ENCODE data around the gene SLC15A4. TPM values are rescaled to one million over a fixed set of nuclear protein-coding genes. Genes with fewer than 3 reads are reported as not detected.

The SLC15A4 gene
- total RNA-seq, 2 donors from 2014 or later, result 54.2 to 58.6 TPM

DNA sequence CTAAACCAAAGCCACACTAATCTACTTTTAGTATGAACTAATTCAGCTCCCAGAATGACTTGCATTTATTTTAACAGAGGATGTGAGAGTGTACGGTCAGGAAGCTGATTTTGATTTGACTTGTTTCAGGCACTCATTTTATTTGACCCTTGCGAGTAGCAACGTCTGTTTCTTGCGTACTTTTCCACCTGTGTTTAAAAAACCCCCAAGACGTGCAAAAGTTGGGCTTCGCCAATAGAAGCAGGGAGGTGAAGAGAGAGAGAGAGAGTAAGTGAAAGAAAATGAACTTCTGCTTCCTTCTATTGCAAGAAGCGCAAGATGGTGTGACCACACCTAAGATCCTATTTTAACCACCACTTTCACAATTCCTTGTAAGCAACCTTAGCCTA, 6.7 kb upstream of the SLC15A4 start:
- DNase-seq (ENCODE audit: low spot score) (no peak), ATAC-seq (peak; percentile 68 to 69)
- Mint-ChIP-seq H3K4me1 (ENCODE audit: low read depth in 2 of 2) (peaks cover 16 to 28% of the 10 kb centered on the region in 2 donors), H3K9me3 (no peaks in the 10 kb centered on the region), H3K36me3 (no peaks in the 10 kb centered on the region), H3K27ac (peak overlapping the region; percentile 70 to 72), H3K27me3 (no peaks in the 10 kb centered on the region), H3K4me3 (peak overlapping the region; percentile 67)

GRCh38 chr12:128829861-128830504, 6.2 kb upstream of the SLC15A4 start:
- ATAC-seq (peak; percentile 77 to 89), DNase-seq (ENCODE audit: low spot score) (no peak)
- H3K4me3 Mint-ChIP-seq, result peak overlapping the region; percentile 67
- H3K36me3 Mint-ChIP-seq, result no peaks in the 10 kb centered on the region
- peaks cover 17 to 29% of the 10 kb centered on the region in 2 donors for H3K4me1 Mint-ChIP-seq (ENCODE audit: low read depth in 2 of 2)
- H3K27me3 Mint-ChIP-seq, result no peaks in the 10 kb centered on the region
- no peaks in the 10 kb centered on the region for H3K9me3 Mint-ChIP-seq
- peak overlapping the region; percentile 70 to 72 for H3K27ac Mint-ChIP-seq

DNA sequence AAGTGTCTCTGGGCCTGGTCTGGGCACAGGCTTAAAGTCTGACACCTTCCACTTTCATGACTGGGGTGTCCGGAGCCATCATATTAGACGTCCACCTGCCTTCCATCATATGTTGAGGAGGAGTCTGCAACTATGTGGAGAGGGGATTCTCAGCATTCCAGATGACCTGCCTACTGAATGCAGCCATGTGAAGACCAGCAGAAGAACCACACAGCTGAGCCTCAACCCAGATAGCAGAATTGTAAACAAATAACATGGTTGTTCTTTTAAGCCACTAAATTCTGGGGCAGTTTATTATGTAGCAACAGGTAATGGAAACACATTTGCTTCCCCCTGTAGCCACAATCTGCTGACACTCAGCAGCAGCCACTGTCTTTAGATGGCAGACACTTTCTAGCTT, 4.0 kb upstream of the SLC15A4 start:
- Mint-ChIP-seq H3K4me3 (no peak overlapping the region), H3K4me1 (ENCODE audit: low read depth in 2 of 2) (peaks cover 22 to 31% of the 10 kb centered on the region in 2 donors), H3K27me3 (no peaks in the 10 kb centered on the region), H3K27ac (peak overlapping the region in 1 of 2 donors; percentile 72), H3K9me3 (no peaks in the 10 kb centered on the region), H3K36me3 (no peaks in the 10 kb centered on the region)
- ATAC-seq (no peak), DNase-seq (ENCODE audit: low spot score) (no peak)

DNA sequence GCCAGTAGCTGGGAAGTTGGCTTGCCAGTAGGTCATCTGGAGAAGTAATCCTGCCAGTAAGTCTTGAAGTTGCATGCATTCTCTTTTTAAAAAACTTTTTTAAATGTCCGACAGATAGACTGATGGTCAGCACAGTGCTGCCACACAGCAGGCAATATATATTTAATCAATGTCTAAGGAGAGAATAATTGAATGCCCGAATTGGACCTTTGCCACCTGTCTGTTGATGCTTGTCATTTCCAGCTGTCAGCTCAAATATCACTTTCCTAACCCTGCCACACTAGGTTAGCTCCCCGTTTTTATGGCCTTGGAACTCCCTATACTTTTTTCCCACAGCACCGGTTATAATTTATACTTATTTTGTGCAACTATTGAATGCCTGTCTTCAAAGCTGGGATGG, 2.1 kb upstream of the SLC15A4 start:
- peaks cover 10% of the 10 kb centered on the region for H3K36me3 Mint-ChIP-seq
- no peaks in the 10 kb centered on the region for H3K27me3 Mint-ChIP-seq
- no peak overlapping the region for H3K4me3 Mint-ChIP-seq
- no peak overlapping the region for H3K27ac Mint-ChIP-seq
- no peak for DNase-seq (ENCODE audit: low spot score)
- peaks cover 35 to 44% of the 10 kb centered on the region in 2 donors for H3K4me1 Mint-ChIP-seq (ENCODE audit: low read depth in 2 of 2)
- no peaks in the 10 kb centered on the region for H3K9me3 Mint-ChIP-seq
- no peak for ATAC-seq

GRCh38 chr12:128823216-128823915, 392 bp downstream of the SLC15A4 start:
- H3K4me1 Mint-ChIP-seq (ENCODE audit: low read depth in 2 of 2), result peaks cover 39 to 44% of the 10 kb centered on the region in 2 donors
- peak overlapping the region; percentile 80 for H3K4me3 Mint-ChIP-seq
- peaks cover 14% of the 10 kb centered on the region for H3K36me3 Mint-ChIP-seq
- H3K27me3 Mint-ChIP-seq, result no peaks in the 10 kb centered on the region
- ATAC-seq, result peak; percentile 44 to 45
- no peaks in the 10 kb centered on the region for H3K9me3 Mint-ChIP-seq
- peak overlapping the region; percentile 50 to 71 for H3K27ac Mint-ChIP-seq
- DNase-seq (ENCODE audit: low spot score), result no peak

- H3K4me3 Mint-ChIP-seq, result peak overlapping the region; percentile 88
- no peak for DNase-seq (ENCODE audit: low spot score)
- no peaks in the 10 kb centered on the region for H3K9me3 Mint-ChIP-seq
- no peaks in the 10 kb centered on the region for H3K27me3 Mint-ChIP-seq
- peak overlapping the region; percentile 94 to 99 for H3K27ac Mint-ChIP-seq
- peaks cover 18% of the 10 kb centered on the region for H3K36me3 Mint-ChIP-seq
- H3K4me1 Mint-ChIP-seq (ENCODE audit: low read depth in 2 of 2), result peaks cover 53 to 61% of the 10 kb centered on the region in 2 donors
- peak in 1 of 2 donors; percentile 50 for ATAC-seq
Measured at GRCh38 chr12:128820723-128821432, 2.9 kb downstream of the SLC15A4 start.

- Mint-ChIP-seq H3K27ac (peak overlapping the region; percentile 94 to 99), H3K27me3 (no peaks in the 10 kb centered on the region), H3K4me1 (ENCODE audit: low read depth in 2 of 2) (peaks cover 57 to 67% of the 10 kb centered on the region in 2 donors), H3K36me3 (peaks cover 18% of the 10 kb centered on the region), H3K4me3 (peak overlapping the region; percentile 88), H3K9me3 (no peaks in the 10 kb centered on the region)
- no peak for ATAC-seq
- DNase-seq (ENCODE audit: low spot score), result no peak
Measured at GRCh38 chr12:128820253-128820652, 3.5 kb downstream of the SLC15A4 start.

DNA sequence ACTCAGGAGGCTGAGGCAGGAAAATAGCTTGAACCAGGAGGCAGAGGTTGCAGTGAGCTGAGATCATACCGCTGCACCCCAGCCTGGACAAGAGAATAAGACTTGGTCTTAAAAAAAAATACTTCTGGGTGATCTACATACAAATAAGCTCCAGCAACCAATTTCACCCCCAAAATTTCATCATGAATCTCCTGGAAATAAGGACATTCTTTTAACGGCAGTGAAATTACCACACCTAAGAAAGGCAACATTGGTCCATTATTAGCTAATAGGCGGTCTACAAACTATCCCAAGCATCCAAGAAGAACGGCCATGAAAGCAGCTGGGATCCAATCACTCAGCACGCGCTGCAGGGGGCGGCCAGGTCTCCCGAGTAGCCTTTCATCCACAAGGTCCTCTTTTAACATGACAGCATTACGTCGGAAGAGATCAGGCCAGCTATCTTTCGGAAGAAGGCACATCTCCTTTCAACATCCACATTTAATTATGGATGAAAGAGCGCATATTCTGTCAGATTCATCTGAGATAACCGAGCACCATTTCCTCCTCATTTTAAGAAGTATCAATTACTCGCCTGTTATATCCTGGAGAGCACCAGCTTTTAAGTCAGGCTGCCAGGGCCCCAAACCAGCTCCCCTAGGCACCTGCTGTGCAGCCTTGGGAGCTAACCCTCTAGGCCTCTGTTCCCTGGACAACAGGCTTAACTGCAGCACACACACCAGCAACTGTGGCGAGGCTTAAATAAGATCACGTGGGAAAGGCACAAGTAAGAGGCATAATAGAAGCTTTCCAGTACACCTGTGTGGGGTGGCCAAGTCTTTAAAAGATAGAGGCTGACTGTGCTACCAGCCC, 4.2 kb downstream of the SLC15A4 start:
- Mint-ChIP-seq H3K4me1 (ENCODE audit: low read depth in 2 of 2) (peaks cover 61 to 68% of the 10 kb centered on the region in 2 donors), H3K27me3 (no peaks in the 10 kb centered on the region), H3K27ac (peak overlapping the region; percentile 94 to 99), H3K4me3 (peak overlapping the region; percentile 88), H3K9me3 (no peaks in the 10 kb centered on the region), H3K36me3 (peaks cover 23% of the 10 kb centered on the region)
- ATAC-seq (no peak), DNase-seq (ENCODE audit: low spot score) (no peak)

DNA sequence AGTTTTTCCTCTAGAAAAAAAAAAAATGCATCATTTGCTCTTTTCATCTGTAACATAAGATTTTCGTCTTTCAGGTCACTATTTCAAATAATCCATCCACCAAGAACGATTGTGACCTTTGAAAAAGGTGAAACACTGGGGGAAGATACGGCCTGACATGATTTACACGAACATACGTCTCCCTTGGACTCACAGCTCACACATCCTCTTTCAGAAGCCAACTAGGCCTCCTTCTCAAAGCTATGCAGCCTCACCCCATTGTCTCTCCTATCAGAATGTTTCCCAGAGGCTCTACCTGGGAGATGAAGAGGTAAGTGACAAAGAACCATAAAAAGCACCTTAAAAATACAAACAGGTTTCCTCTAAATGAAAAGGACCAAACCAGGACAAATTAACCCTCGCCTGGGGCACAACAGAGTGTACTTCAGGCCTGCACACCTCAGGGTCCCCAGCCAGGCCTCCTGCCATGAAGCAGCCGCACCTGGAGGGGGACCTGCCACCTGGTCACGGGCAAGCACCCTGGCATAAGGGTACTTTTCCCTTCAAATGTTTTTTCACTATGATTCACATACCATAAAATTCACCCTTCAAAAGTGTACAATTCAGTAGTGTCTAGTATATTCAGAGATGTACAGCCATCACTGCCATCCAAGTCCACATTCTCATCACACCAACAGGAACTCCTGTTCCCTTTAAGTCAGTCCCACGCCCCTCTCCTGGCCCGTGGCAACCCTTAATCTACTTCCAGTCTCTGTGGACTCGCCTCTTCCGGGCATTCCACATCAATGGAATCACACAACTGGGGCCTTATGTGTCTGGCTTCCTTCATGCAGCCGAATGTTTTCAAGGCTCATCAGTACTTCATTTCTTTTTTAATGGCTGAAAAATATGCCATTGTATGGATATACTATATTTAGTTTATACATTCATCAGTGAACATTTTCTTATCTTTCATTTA, 5.4 kb downstream of the SLC15A4 start:
- no peaks in the 10 kb centered on the region for H3K9me3 Mint-ChIP-seq
- no peaks in the 10 kb centered on the region for H3K27me3 Mint-ChIP-seq
- peaks cover 33% of the 10 kb centered on the region for H3K36me3 Mint-ChIP-seq
- DNase-seq (ENCODE audit: low spot score), result no peak
- H3K27ac Mint-ChIP-seq, result peak overlapping the region; percentile 94 to 99
- ATAC-seq, result no peak
- peak overlapping the region; percentile 91 for H3K4me3 Mint-ChIP-seq
- peaks cover 73 to 80% of the 10 kb centered on the region in 2 donors for H3K4me1 Mint-ChIP-seq (ENCODE audit: low read depth in 2 of 2)

DNA sequence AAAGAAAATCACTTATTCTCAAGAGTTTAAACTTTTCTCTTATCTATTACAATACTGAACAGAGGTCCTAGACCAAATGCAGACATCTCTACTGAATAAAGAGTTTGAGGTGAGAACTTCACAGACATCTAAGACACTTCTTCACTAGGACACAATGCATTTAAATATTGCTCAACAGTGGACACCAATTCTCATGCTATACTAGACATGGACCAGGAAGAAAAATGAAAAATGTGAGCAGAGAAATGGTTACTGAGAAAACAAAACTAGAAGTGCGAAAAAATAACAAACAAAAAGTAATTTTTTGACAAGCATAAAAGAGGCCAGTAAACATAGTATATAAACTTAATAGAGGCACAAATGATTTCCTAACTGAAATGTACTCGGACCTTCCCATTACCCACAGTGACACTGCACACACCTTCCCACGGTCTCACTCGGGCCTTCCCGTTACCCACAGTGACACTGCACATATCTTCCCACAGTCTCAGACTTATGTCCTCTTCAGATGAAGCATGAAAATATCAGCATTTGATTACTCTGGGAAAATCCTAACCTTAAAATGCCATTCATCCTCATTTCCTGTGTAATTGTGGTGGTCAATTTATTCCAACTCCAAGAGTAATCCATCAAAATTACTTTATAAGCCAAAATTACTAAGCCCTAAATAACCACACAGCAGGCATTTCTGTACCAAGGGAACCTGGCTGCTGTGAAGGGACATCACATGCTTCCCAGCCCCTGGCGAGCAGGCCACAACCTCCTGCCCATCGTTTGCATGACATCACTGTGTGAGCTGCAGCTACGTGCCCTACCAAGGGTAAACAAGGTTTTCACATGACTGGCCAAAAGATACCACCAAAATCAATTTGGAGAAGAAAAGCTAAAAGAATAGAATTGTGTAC, 6.4 kb downstream of the SLC15A4 start:
- peak; percentile 56 to 60 for ATAC-seq
- Mint-ChIP-seq H3K27me3 (no peaks in the 10 kb centered on the region), H3K9me3 (no peaks in the 10 kb centered on the region), H3K36me3 (peaks cover 35% of the 10 kb centered on the region), H3K4me1 (ENCODE audit: low read depth in 2 of 2) (peaks cover 82 to 89% of the 10 kb centered on the region in 2 donors), H3K27ac (peak overlapping the region; percentile 94 to 99), H3K4me3 (peak overlapping the region; percentile 91)
- DNase-seq (ENCODE audit: low spot score), result peak; percentile 81

GRCh38 chr12:128816643-128816920, 7.2 kb downstream of the SLC15A4 start:
- peaks cover 81 to 88% of the 10 kb centered on the region in 2 donors for H3K4me1 Mint-ChIP-seq (ENCODE audit: low read depth in 2 of 2)
- H3K27ac Mint-ChIP-seq, result peak overlapping the region; percentile 94 to 99
- ATAC-seq, result no peak
- H3K9me3 Mint-ChIP-seq, result no peaks in the 10 kb centered on the region
- peak overlapping the region; percentile 91 for H3K4me3 Mint-ChIP-seq
- H3K36me3 Mint-ChIP-seq, result peaks cover 35% of the 10 kb centered on the region
- H3K27me3 Mint-ChIP-seq, result no peaks in the 10 kb centered on the region
- no peak for DNase-seq (ENCODE audit: low spot score)
